Adrenal gland (tissue), 12 donors: ENCODE data around the gene GLRX. TPM values are rescaled to one million over a fixed set of nuclear protein-coding genes. Genes with fewer than 3 reads are reported as not detected.
A peak's percentile ranks its signal among the peaks of the same experiment; 100 is the strongest.

Experiments
- DNase-seq, 7 donors: peaks; one replicate each; pipeline ENCODE4 v3.0.0-alpha.2; 2019 to 2020
- H3K27ac ChIP-seq, 5 donors: fragments of 200-600 bp; sonication (generic) in 4 of 5; 1 replicate in 3 of 5; 2 replicates in 2 of 5; pipeline versions ENCODE4 v1.5.1 to v1.8.0; 2016 to 2020; ENCODE audit warnings: mild to moderate bottlenecking in 1 of 5
- H3K27me3 ChIP-seq: fragments of 200-600 bp; 2 replicates; pipeline ENCODE4 v1.8.0; 2021
- H3K36me3 ChIP-seq, 2 donors: fragments of 200-600 bp; replicated peaks in 1 of 2; 1 replicate in 1 of 2; 2 replicates in 1 of 2; pipeline versions ENCODE4 v1.5.1 to v1.8.0; 2018 to 2022
- H3K4me1 ChIP-seq, 2 donors: fragments of 200-600 bp; replicated peaks in 1 of 2; 1 replicate in 1 of 2; 2 replicates in 1 of 2; pipeline versions ENCODE4 v1.5.1 to v1.8.0; 2018 to 2021
- H3K4me3 ChIP-seq, 4 donors: fragments of 200-600 bp; sonication (generic) in 3 of 4; one replicate each; pipeline ENCODE4 v1.5.1; 2016 to 2018
- H3K9me3 ChIP-seq, 3 donors: fragments of 200-600 bp; sonication (generic) in 1 of 3; replicated peaks in 1 of 3; 1 replicate in 2 of 3; 2 replicates in 1 of 3; pipeline versions ENCODE4 v1.5.1 to v1.8.0; 2016 to 2021
- CTCF ChIP-seq, 6 experiments: fragments of 450-650 bp in 4 of 6; fragments of 200-600 bp in 2 of 6; sonication (generic) in 1 of 6; IDR thresholded peaks; 1 replicate in 5 of 6; 2 replicates in 1 of 6; pipeline versions ENCODE4 v1.5.1 to v1.8.0; 2016 to 2021; ENCODE audit warnings: antibody characterized with exemption in 6 of 6, mild to moderate bottlenecking in 2 of 6, moderate library complexity in 1 of 6
- POLR2A ChIP-seq, 2 donors: fragments of 450-650 bp; IDR thresholded peaks; one replicate each; pipeline ENCODE4 v1.6.1; 2017; ENCODE audit warnings: antibody characterized with exemption in 2 of 2, mild to moderate bottlenecking in 2 of 2, moderate library complexity in 1 of 2
- WGBS, 4 donors: extraction: QIAGEN DNeasy Blood & Tissue Kit in 2 of 4; methylation state at CpG; one replicate each; pipeline versions ENCODE4 v1.1.5 to v1.1.7; 2013 to 2017; 5-methylcytosine and 5-hydroxymethylcytosine counted together
- intact Hi-C, 2 donors: fragments of 100-400 bp; cut with DNase I; formaldehyde crosslinking; loops; one replicate each; pipeline versions ENCODE4 v1.14.1 to v1.15.0; 2022 to 2023
- polyA plus RNA-seq, 3 donors: library from polyadenylated mRNA; stranded (reverse); fragments of 200-250 nt in 2 of 3; fragments of 350-450 nt in 1 of 3; fragmentation: Illumina TruSeq in 1 of 3; extraction: RNeasy Lipid Tissue Mini Kit (QIAGEN cat#74804) in 1 of 3; gene quantifications; one replicate each; pipeline ENCODE4 v1.2.3, GENCODE V29; 2013 to 2014
- total RNA-seq, 9 donors: library from RNA; depleted of rRNA in 4 of 9; stranded (reverse); fragments of >200 nt in 4 of 9; fragments of 120-200 nt in 1 of 9; fragmentation: NEBNext Ultra II Directional in 1 of 9; extraction: Animal tissue kit (Norgen Biotek cat#: 25700) in 1 of 9; gene quantifications; one replicate each; pipeline versions ENCODE4 v1.1.0 to v1.2.4, GENCODE V29; 2013 to 2023
- donor health status: healthy with polysubstance abuse.
- donor health status: Bipolar disorder and iron deficiency.
- donor health status: DM: yes; HTN: yes; CAD: no.
- donor health status: DM: no; HTN: no; CAD: no.
- donor health status: DM: no; HTN: no; CAD: no.
- donor health status: DM: yes; HTN: yes; CAD: no.

The GLRX gene
- total and polyA plus RNA-seq, 12 donors, result 55.7 to 279 (median 116) TPM

GRCh38 chr5:95825495-95825894 lies 3.0 kb upstream of the GLRX start:
- H3K27me3 ChIP-seq, result no peaks in the 10 kb centered on the region
- no peaks in the 10 kb centered on the region for H3K9me3 ChIP-seq
- H3K27ac ChIP-seq, result no peak overlapping the region
- peaks cover 32 to 33% of the 10 kb centered on the region in 2 donors for H3K4me1 ChIP-seq
- WGBS, 4 donors, result 29 to 62% (median 49%) methylated on average over 3 of the region's 3 CpGs
- TF ChIP-seq CTCF (IDR thresholded peaks at IDR 0.05) (no peak), POLR2A (IDR thresholded peaks at IDR 0.05) (no peak)
- no peaks in the 10 kb centered on the region for H3K36me3 ChIP-seq
- no peak overlapping the region for H3K4me3 ChIP-seq
- no peak for DNase-seq
- intact Hi-C loops, result no loop called here

- no peak overlapping the region for H3K4me3 ChIP-seq
- TF ChIP-seq POLR2A (IDR thresholded peaks at IDR 0.05), result no peak
- TF ChIP-seq CTCF (IDR thresholded peaks at IDR 0.05), result no peak
- H3K9me3 ChIP-seq, result no peaks in the 10 kb centered on the region
- intact Hi-C loops, result no loop called here
- peak overlapping the region; percentile 70 to 97 (median 95) for H3K27ac ChIP-seq
- H3K27me3 ChIP-seq, result no peaks in the 10 kb centered on the region
- WGBS, 4 donors, result 85 to 96% (median 93%) methylated on average over 5 of the region's 5 CpGs
- peaks cover 34 to 40% of the 10 kb centered on the region in 2 donors for H3K4me1 ChIP-seq
- no peaks in the 10 kb centered on the region for H3K36me3 ChIP-seq
- DNase-seq, result no peak
These were observed 2.2 kb upstream of the GLRX start for GRCh38 chr5:95824747-95825146.

- Histone ChIP-seq H3K9me3 (no peaks in the 10 kb centered on the region), H3K4me1 (peaks cover 37 to 48% of the 10 kb centered on the region in 2 donors), H3K4me3 (peak overlapping the region in 1 of 4 donors; percentile 72), H3K27me3 (no peaks in the 10 kb centered on the region), H3K36me3 (no peaks in the 10 kb centered on the region), H3K27ac (peak overlapping the region; percentile 70 to 97 (median 95))
- 6 to 10% (median 8%) methylated on average over 12 of the region's 12 CpGs for WGBS, 4 donors
- TF ChIP-seq CTCF (IDR thresholded peaks at IDR 0.05) (no peak), POLR2A (IDR thresholded peaks at IDR 0.05) (peak in 1 of 2 donors; percentile 72)
- DNase-seq, result peak; percentile 77 to 93 (median 91)
- intact Hi-C loops, result no loop called here
These were observed 1.4 kb upstream of the GLRX start for GRCh38 chr5:95823738-95824609.

GRCh38 chr5:95823218-95823737 lies 752 bp upstream of the GLRX start:
- WGBS, 4 donors, result 22 to 28% (median 25%) methylated on average over 7 of the region's 7 CpGs
- H3K36me3 ChIP-seq, result no peaks in the 10 kb centered on the region
- intact Hi-C loops, result no loop called here
- H3K9me3 ChIP-seq, result no peaks in the 10 kb centered on the region
- H3K4me3 ChIP-seq, result peak overlapping the region in 1 of 4 donors; percentile 72
- TF ChIP-seq POLR2A (IDR thresholded peaks at IDR 0.05), result no peak
- TF ChIP-seq CTCF (IDR thresholded peaks at IDR 0.05), result peak in 1 of 6 experiments; percentile 9
- DNase-seq, result no peak
- H3K4me1 ChIP-seq, result peaks cover 44 to 55% of the 10 kb centered on the region in 2 donors
- H3K27ac ChIP-seq, result peak overlapping the region; percentile 70 to 97 (median 95)
- no peaks in the 10 kb centered on the region for H3K27me3 ChIP-seq
